Measurements from ENCODE around the gene MROH7. TPM values are rescaled to one million over a fixed set of nuclear protein-coding genes. Genes with fewer than 3 reads are reported as not detected.

The MROH7 gene
- total and polyA plus RNA-seq, 2 of the 13 experiments (the other 11 are each of a cell fraction or from before 2014, with no cell fraction given): 0.09 TPM

- TF ChIP-seq ZBTB40 (IDR thresholded peaks at IDR 0.05) (no peak), ZBTB40 (CRISPR knock-in tag; IDR thresholded peaks at IDR 0.05) (no peak), HOXA3 (CRISPR knock-in tag; IDR thresholded peaks at IDR 0.05) (no peak), ZNF674 (CRISPR knock-in tag; IDR thresholded peaks at IDR 0.05; ENCODE audit: low read depth) (no peak), CHCHD3 (CRISPR knock-in tag; IDR thresholded peaks at IDR 0.05) (no peak), HBP1 (CRISPR knock-in tag; IDR thresholded peaks at IDR 0.05; ENCODE audit: low read depth) (no peak), ZNF549 (CRISPR knock-in tag; IDR thresholded peaks at IDR 0.05) (no peak), PRMT3 (CRISPR knock-in tag; IDR thresholded peaks at IDR 0.05; ENCODE audit: borderline replicate concordance, low read depth) (no peak), ZNF550 (CRISPR knock-in tag; IDR thresholded peaks at IDR 0.05; ENCODE audit: borderline replicate concordance) (no peak), ZFP36 (IDR thresholded peaks at IDR 0.05; ENCODE audit: borderline replicate concordance, low read depth, low read length, partially characterized antibody) (no peak), SIX1 (CRISPR knock-in tag; IDR thresholded peaks at IDR 0.05; ENCODE audit: borderline replicate concordance) (no peak), ZSCAN5A (CRISPR knock-in tag; IDR thresholded peaks at IDR 0.05; ENCODE audit: borderline replicate concordance) (no peak)
These were observed 60.4 kb downstream of the MROH7 start (continued) for GRCh38 chr1:54701996-54702395.

All from HepG2 (cell line).